ENCODE data around the gene SLC24A3. TPM values are rescaled to one million over a fixed set of nuclear protein-coding genes. Genes with fewer than 3 reads are reported as not detected.
"Not testable (repeated sequence)": the region's sequence is repeated elsewhere in the genome, so short reads cannot be mapped to it uniquely, and the experiment has no call there.

Gene SLC24A3
- total and polyA plus RNA-seq, 7 experiments from 2014 or later = 0.58 to 1.0 TPM; not detected in 5

DNA sequence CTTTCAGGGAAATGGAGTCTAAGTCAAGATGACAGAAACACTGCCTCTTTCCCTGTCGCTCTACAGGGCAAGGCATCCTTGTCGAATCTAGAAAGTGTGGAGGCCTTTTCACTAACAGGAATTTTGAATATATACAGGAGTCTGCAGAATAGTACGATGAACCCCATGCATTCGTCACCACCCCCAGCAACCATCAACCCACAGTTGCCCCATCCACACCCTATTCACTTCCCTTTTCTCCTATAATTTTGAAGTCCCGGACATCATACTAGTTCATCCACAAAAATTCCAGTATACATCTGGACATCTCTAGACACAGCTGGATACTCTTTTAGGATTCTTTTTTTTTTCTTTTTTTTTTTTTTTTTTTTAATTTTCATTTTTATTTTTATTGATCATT, 464.9 kb downstream of the SLC24A3 start:
- H3K27ac Mint-ChIP-seq = no peak overlapping the region
- H3K9me3 Mint-ChIP-seq = peaks cover 0 to 21% (median 7%) of the 10 kb centered on the region in 11 donors
- H3K27ac ChIP-seq (ENCODE audit: low read depth, low read length) = no peak overlapping the region
- ATAC-seq (no peak), DNase-seq (no peak)
- peaks cover 0 to 21% (median 6%) of the 10 kb centered on the region in 5 donors for H3K27me3 Mint-ChIP-seq
- H3K9me3 ChIP-seq (ENCODE audit: control insufficient read depth in 2 of 3, low read length in 3 of 3) = no peaks in the 10 kb centered on the region
- no peaks in the 10 kb centered on the region for H3K4me1 Mint-ChIP-seq
- CTCF ChIA-PET = no interaction called here
- H3K4me3 Mint-ChIP-seq = no peak overlapping the region
- H3K36me3 Mint-ChIP-seq = no peaks in the 10 kb centered on the region
- H3K27me3 ChIP-seq (ENCODE audit: control insufficient read depth in 2 of 2, insufficient read depth in 2 of 2, low read length in 2 of 2) = no peaks in the 10 kb centered on the region
- H3K4me3 ChIP-seq (ENCODE audit: low read length) = no peak overlapping the region
- no peaks in the 10 kb centered on the region for H3K4me1 ChIP-seq (ENCODE audit: control insufficient read depth in 2 of 2, insufficient read depth in 2 of 2, low read length in 2 of 2)
- POLR2A ChIA-PET = no interaction called here
- no peaks in the 10 kb centered on the region for H3K36me3 ChIP-seq (ENCODE audit: control insufficient read depth in 2 of 3, insufficient read depth in 3 of 3, low read length in 3 of 3)
- intact Hi-C loops (cut with micrococcal nuclease) = no loop called here

GRCh38 chr20:19678591-19678990, 466.1 kb downstream of the SLC24A3 start:
- peaks cover 0 to 15% (median 5%) of the 10 kb centered on the region in 5 donors for H3K27me3 Mint-ChIP-seq

GRCh38 chr20:19679900-19680495, 467.6 kb downstream of the SLC24A3 start:
- Mint-ChIP-seq H3K4me1 (no peaks in the 10 kb centered on the region), H3K9me3 (peaks cover 0 to 21% (median 8%) of the 10 kb centered on the region in 11 donors), H3K27me3 (peaks cover 0 to 15% (median 8%) of the 10 kb centered on the region in 5 donors), H3K36me3 (no peaks in the 10 kb centered on the region), H3K4me3 (no peak overlapping the region), H3K27ac (no peak overlapping the region)
- Histone ChIP-seq H3K4me1 (ENCODE audit: control insufficient read depth in 2 of 2, insufficient read depth in 2 of 2, low read length in 2 of 2) (no peaks in the 10 kb centered on the region), H3K27me3 (ENCODE audit: control insufficient read depth in 2 of 2, insufficient read depth in 2 of 2, low read length in 2 of 2) (no peaks in the 10 kb centered on the region), H3K4me3 (ENCODE audit: low read length) (no peak overlapping the region), H3K9me3 (ENCODE audit: control insufficient read depth in 2 of 3, low read length in 3 of 3) (no peaks in the 10 kb centered on the region), H3K27ac (ENCODE audit: low read depth, low read length) (no peak overlapping the region), H3K36me3 (ENCODE audit: control insufficient read depth in 2 of 3, insufficient read depth in 3 of 3, low read length in 3 of 3) (no peaks in the 10 kb centered on the region)
- POLR2A ChIA-PET = no interaction called here
- ATAC-seq = no peak
- intact Hi-C loops (cut with micrococcal nuclease) = no loop called here
- CTCF ChIA-PET = no interaction called here
- no peak for DNase-seq

More at GRCh38 chr20:19678591-19678990, 466.1 kb downstream of the SLC24A3 start:
- H3K27me3 ChIP-seq (ENCODE audit: control insufficient read depth in 2 of 2, insufficient read depth in 2 of 2, low read length in 2 of 2); H3K4me1 ChIP-seq (ENCODE audit: control insufficient read depth in 2 of 2, insufficient read depth in 2 of 2, low read length in 2 of 2); H3K36me3 Mint-ChIP-seq; intact Hi-C loops (cut with micrococcal nuclease); H3K4me1 Mint-ChIP-seq; H3K27ac ChIP-seq (ENCODE audit: low read depth, low read length); ATAC-seq; CTCF ChIA-PET; H3K36me3 ChIP-seq (ENCODE audit: control insufficient read depth in 2 of 3, insufficient read depth in 3 of 3, low read length in 3 of 3); H3K4me3 Mint-ChIP-seq; H3K4me3 ChIP-seq (ENCODE audit: low read length); POLR2A ChIA-PET; H3K27ac Mint-ChIP-seq; H3K9me3 ChIP-seq (ENCODE audit: control insufficient read depth in 2 of 3, low read length in 3 of 3); DNase-seq: not testable (repeated sequence)
- H3K9me3 Mint-ChIP-seq = peaks cover 0 to 21% (median 7%) of the 10 kb centered on the region in 11 donors

- no peaks in the 10 kb centered on the region for H3K4me1 Mint-ChIP-seq
- H3K4me3 Mint-ChIP-seq = no peak overlapping the region
- intact Hi-C loops (cut with micrococcal nuclease) = no loop called here
Observed at GRCh38 chr20:19682249-19682648, 469.8 kb downstream of the SLC24A3 start.

GRCh38 chr20:19683188-19683587, 470.7 kb downstream of the SLC24A3 start:
- Histone ChIP-seq H3K4me1 (ENCODE audit: control insufficient read depth in 2 of 2, insufficient read depth in 2 of 2, low read length in 2 of 2) (no peaks in the 10 kb centered on the region), H3K27me3 (ENCODE audit: control insufficient read depth in 2 of 2, insufficient read depth in 2 of 2, low read length in 2 of 2) (no peaks in the 10 kb centered on the region), H3K27ac (ENCODE audit: low read depth, low read length) (no peak overlapping the region), H3K4me3 (ENCODE audit: low read length) (no peak overlapping the region), H3K9me3 (ENCODE audit: control insufficient read depth in 2 of 3, low read length in 3 of 3) (no peaks in the 10 kb centered on the region), H3K36me3 (ENCODE audit: control insufficient read depth in 2 of 3, insufficient read depth in 3 of 3, low read length in 3 of 3) (no peaks in the 10 kb centered on the region)
- ATAC-seq = no peak
- H3K36me3 Mint-ChIP-seq = no peaks in the 10 kb centered on the region
- POLR2A ChIA-PET = no interaction called here
- H3K9me3 Mint-ChIP-seq = peaks cover 0 to 13% (median 6%) of the 10 kb centered on the region in 11 donors
- no peak overlapping the region for H3K27ac Mint-ChIP-seq
- H3K27me3 Mint-ChIP-seq = peaks cover 0 to 15% (median 8%) of the 10 kb centered on the region in 5 donors
- CTCF ChIA-PET = no interaction called here
- H3K4me3 Mint-ChIP-seq = no peak overlapping the region
- H3K4me1 Mint-ChIP-seq = no peaks in the 10 kb centered on the region
- intact Hi-C loops (cut with micrococcal nuclease) = no loop called here
- DNase-seq = no peak

More at GRCh38 chr20:19682249-19682648, 469.8 kb downstream of the SLC24A3 start:
- H3K27ac Mint-ChIP-seq = no peak overlapping the region
- H3K36me3 Mint-ChIP-seq = no peaks in the 10 kb centered on the region
- Histone ChIP-seq H3K4me1 (ENCODE audit: control insufficient read depth in 2 of 2, insufficient read depth in 2 of 2, low read length in 2 of 2) (no peaks in the 10 kb centered on the region), H3K27ac (ENCODE audit: low read depth, low read length) (no peak overlapping the region), H3K27me3 (ENCODE audit: control insufficient read depth in 2 of 2, insufficient read depth in 2 of 2, low read length in 2 of 2) (no peaks in the 10 kb centered on the region), H3K9me3 (ENCODE audit: control insufficient read depth in 2 of 3, low read length in 3 of 3) (no peaks in the 10 kb centered on the region), H3K36me3 (ENCODE audit: control insufficient read depth in 2 of 3, insufficient read depth in 3 of 3, low read length in 3 of 3) (no peaks in the 10 kb centered on the region), H3K4me3 (ENCODE audit: low read length) (no peak overlapping the region)
- no peak for ATAC-seq
- peaks cover 0 to 18% (median 7%) of the 10 kb centered on the region in 11 donors for H3K9me3 Mint-ChIP-seq
- no peak for DNase-seq
- ChIA-PET POLR2A (no interaction called here), CTCF (no interaction called here)
- peaks cover 0 to 15% (median 8%) of the 10 kb centered on the region in 5 donors for H3K27me3 Mint-ChIP-seq

DNA sequence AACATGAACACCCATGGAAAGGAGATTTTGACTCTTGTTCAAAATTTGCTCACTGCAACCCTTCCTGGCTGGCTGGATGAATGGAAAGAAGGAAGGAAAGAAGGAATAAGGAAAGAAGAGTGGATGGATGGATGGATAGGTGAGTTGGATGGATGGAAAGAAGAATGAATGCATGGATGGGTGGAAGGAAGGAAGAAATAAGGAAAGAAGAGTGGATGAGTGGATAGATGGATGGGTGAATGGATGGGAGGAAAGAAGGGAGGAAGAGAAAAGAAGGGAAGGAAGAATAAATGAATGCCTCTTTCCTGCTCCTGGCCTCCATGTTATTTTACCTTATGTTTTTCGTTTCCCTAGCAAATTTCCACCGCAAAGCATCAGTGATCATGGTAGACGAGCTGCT, 471.4 kb downstream of the SLC24A3 start:
- Mint-ChIP-seq H3K4me3 (no peak overlapping the region), H3K9me3 (peaks cover 0 to 13% (median 6%) of the 10 kb centered on the region in 11 donors), H3K27ac (no peak overlapping the region), H3K27me3 (peaks cover 0 to 15% (median 8%) of the 10 kb centered on the region in 5 donors), H3K36me3 (no peaks in the 10 kb centered on the region), H3K4me1 (no peaks in the 10 kb centered on the region)
- ATAC-seq = no peak
- Histone ChIP-seq H3K27ac (ENCODE audit: low read depth, low read length) (no peak overlapping the region), H3K4me3 (ENCODE audit: low read length) (no peak overlapping the region), H3K4me1 (ENCODE audit: control insufficient read depth in 2 of 2, insufficient read depth in 2 of 2, low read length in 2 of 2) (no peaks in the 10 kb centered on the region), H3K9me3 (ENCODE audit: control insufficient read depth in 2 of 3, low read length in 3 of 3) (no peaks in the 10 kb centered on the region), H3K36me3 (ENCODE audit: control insufficient read depth in 2 of 3, insufficient read depth in 3 of 3, low read length in 3 of 3) (no peaks in the 10 kb centered on the region), H3K27me3 (ENCODE audit: control insufficient read depth in 2 of 2, insufficient read depth in 2 of 2, low read length in 2 of 2) (no peaks in the 10 kb centered on the region)
- ChIA-PET CTCF (no interaction called here), POLR2A (no interaction called here)
- DNase-seq = no peak
- intact Hi-C loops (cut with micrococcal nuclease) = no loop called here

GRCh38 chr20:19688031-19688806, 475.8 kb downstream of the SLC24A3 start:
- Mint-ChIP-seq H3K27me3 (peaks cover 4 to 21% (median 17%) of the 10 kb centered on the region in 5 donors), H3K4me1 (peaks cover 0 to 9% (median 0%) of the 10 kb centered on the region in 7 donors), H3K9me3 (peaks cover 0 to 1% (median 0%) of the 10 kb centered on the region in 11 donors), H3K36me3 (no peaks in the 10 kb centered on the region), H3K27ac (no peak overlapping the region), H3K4me3 (no peak overlapping the region)
- ChIA-PET POLR2A (no interaction called here), CTCF (no interaction called here)
- Histone ChIP-seq H3K27me3 (ENCODE audit: control insufficient read depth in 2 of 2, insufficient read depth in 2 of 2, low read length in 2 of 2) (no peaks in the 10 kb centered on the region), H3K4me1 (ENCODE audit: control insufficient read depth in 2 of 2, insufficient read depth in 2 of 2, low read length in 2 of 2) (no peaks in the 10 kb centered on the region), H3K4me3 (ENCODE audit: low read length) (no peak overlapping the region), H3K9me3 (ENCODE audit: control insufficient read depth in 2 of 3, low read length in 3 of 3) (no peaks in the 10 kb centered on the region), H3K27ac (ENCODE audit: low read depth, low read length) (no peak overlapping the region), H3K36me3 (ENCODE audit: control insufficient read depth in 2 of 3, insufficient read depth in 3 of 3, low read length in 3 of 3) (no peaks in the 10 kb centered on the region)
- intact Hi-C loops (cut with micrococcal nuclease) = no loop called here
- ATAC-seq (no peak), DNase-seq (no peak)

Data from naive thymus-derived CD4-positive, alpha-beta T cell (primary cell).